ENCODE results near the gene YWHAB.
A peak's percentile ranks its signal among the peaks of the same experiment; 100 is the strongest.
"Not testable (repeated sequence)": the region's sequence is repeated elsewhere in the genome, so short reads cannot be mapped to it uniquely, and the experiment has no call there.

YWHAB gene

GRCh38 chr20:44869471-44869870, 16.0 kb upstream of the YWHAB start:
- Histone ChIP-seq H3K9me3 (replicated peaks; ENCODE audit: insufficient read depth, low read length) (no peaks in the 10 kb centered on the region), H3K4me2 (ENCODE audit: low read depth, low read length) (no peak overlapping the region), H3K36me3 (replicated peaks; ENCODE audit: insufficient read depth, low read length) (no peaks in the 10 kb centered on the region), H3K79me2 (ENCODE audit: low read length) (no peaks in the 10 kb centered on the region), H4K20me1 (ENCODE audit: insufficient read depth, low read length) (no peaks in the 10 kb centered on the region), H3K27me3 (replicated peaks; ENCODE audit: insufficient read depth, low read length) (0 out of 2 replicates have a peak, but pooled peaks cover 3% of the 10 kb centered on the region), H3K27ac (ENCODE audit: low read length) (no peak overlapping the region), H3K9ac (ENCODE audit: low read length) (no peak overlapping the region), H3F3A (ENCODE audit: insufficient read depth, low read length) (no peaks in the 10 kb centered on the region), H2AFZ (ENCODE audit: low read length) (no peak overlapping the region), H3K4me1 (ENCODE audit: low read length) (no peaks in the 10 kb centered on the region), H3K9me2 (replicated peaks; ENCODE audit: insufficient read depth, low read length) (no peaks in the 10 kb centered on the region), H3K4me3 (ENCODE audit: low read length) (no peak overlapping the region)
- no peak for TF ChIP-seq CTCF (IDR thresholded peaks at IDR 0.05; ENCODE audit: low read length)
- TF ChIP-seq EZH2 (optimal IDR thresholded peaks at IDR 0.05; ENCODE audit: low read depth, low read length), result no peak
- no peak for TF ChIP-seq EZH2phosphoT487 (IDR thresholded peaks at IDR 0.05; ENCODE audit: low read length)
- DNase-seq, result no peak

DNA sequence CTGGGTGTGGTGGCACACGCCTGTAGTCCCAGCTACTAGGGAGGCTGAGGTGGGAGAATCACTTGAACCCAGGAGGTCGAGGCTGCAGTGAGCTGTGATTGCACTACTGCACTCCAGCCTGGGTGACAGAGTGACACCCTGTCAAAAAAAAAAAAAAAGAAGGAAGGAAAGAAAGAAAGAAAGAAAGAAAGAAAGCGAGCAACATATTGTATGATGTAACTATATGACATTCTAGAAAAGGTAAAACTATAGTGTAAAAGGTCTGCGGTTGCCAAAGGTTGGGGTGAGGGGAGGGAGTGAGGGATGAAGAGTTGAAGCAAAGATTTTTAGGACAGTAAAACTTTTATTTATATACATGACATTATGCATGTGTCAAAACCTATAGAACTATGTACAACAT, 3.1 kb upstream of the YWHAB start:
- not testable (repeated sequence) for H3K4me1 ChIP-seq (ENCODE audit: low read length); H2AFZ ChIP-seq (ENCODE audit: low read length); H3K27ac ChIP-seq (ENCODE audit: low read length); H3K9me3 ChIP-seq (replicated peaks; ENCODE audit: insufficient read depth, low read length); H3K4me2 ChIP-seq (ENCODE audit: low read depth, low read length); H3K36me3 ChIP-seq (replicated peaks; ENCODE audit: insufficient read depth, low read length); H3K9me2 ChIP-seq (replicated peaks; ENCODE audit: insufficient read depth, low read length); DNase-seq; H3F3A ChIP-seq (ENCODE audit: insufficient read depth, low read length); H3K27me3 ChIP-seq (replicated peaks; ENCODE audit: insufficient read depth, low read length); H3K9ac ChIP-seq (ENCODE audit: low read length); H3K4me3 ChIP-seq (ENCODE audit: low read length)
- Histone ChIP-seq H3K79me2 (ENCODE audit: low read length) (peaks cover 18% of the 10 kb centered on the region), H4K20me1 (ENCODE audit: insufficient read depth, low read length) (peaks cover 15% of the 10 kb centered on the region)

GRCh38 chr20:44883214-44883902, 2.1 kb upstream of the YWHAB start:
- Histone ChIP-seq H4K20me1 (ENCODE audit: insufficient read depth, low read length) (peaks cover 25% of the 10 kb centered on the region), H3K27me3 (replicated peaks; ENCODE audit: insufficient read depth, low read length) (no peaks in the 10 kb centered on the region), H3K27ac (ENCODE audit: low read length) (no peak overlapping the region), H3K9ac (ENCODE audit: low read length) (no peak overlapping the region), H3K9me3 (replicated peaks; ENCODE audit: insufficient read depth, low read length) (no peaks in the 10 kb centered on the region), H2AFZ (ENCODE audit: low read length) (no peak overlapping the region), H3F3A (ENCODE audit: insufficient read depth, low read length) (0 out of 2 replicates have a peak, but pooled peaks cover 3% of the 10 kb centered on the region), H3K4me3 (ENCODE audit: low read length) (no peak overlapping the region), H3K4me2 (ENCODE audit: low read depth, low read length) (no peak overlapping the region), H3K36me3 (replicated peaks; ENCODE audit: insufficient read depth, low read length) (no peaks in the 10 kb centered on the region), H3K4me1 (ENCODE audit: low read length) (peaks cover 18% of the 10 kb centered on the region), H3K9me2 (replicated peaks; ENCODE audit: insufficient read depth, low read length) (no peaks in the 10 kb centered on the region), H3K79me2 (ENCODE audit: low read length) (peaks cover 28% of the 10 kb centered on the region)
- TF ChIP-seq EZH2phosphoT487 (IDR thresholded peaks at IDR 0.05; ENCODE audit: low read length) (no peak), CTCF (IDR thresholded peaks at IDR 0.05; ENCODE audit: low read length) (no peak), EZH2 (optimal IDR thresholded peaks at IDR 0.05; ENCODE audit: low read depth, low read length) (no peak)
- DNase-seq, result no peak

DNA sequence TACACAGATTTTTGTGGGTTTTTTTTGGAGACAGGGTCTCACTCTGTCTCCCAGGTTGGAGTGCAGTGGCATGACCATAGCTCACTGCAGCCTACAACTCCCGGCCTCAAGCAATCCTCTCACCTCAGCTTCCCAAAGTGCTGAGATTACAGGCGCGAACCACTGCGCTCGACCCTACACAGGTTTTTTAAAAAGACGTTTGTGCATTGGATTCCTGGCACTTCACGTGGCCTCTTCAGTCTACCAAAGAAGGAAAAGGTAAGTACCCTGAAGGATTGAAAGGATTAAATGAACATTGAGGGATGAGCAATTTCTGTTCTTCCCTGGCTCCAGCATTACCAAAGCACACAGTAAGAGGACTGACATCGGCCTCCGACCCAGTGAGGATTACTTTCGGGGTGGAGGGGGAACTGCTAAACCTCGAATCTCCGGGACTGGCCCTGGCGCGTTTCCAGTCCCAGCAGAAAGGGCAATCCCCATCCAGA, 556 bp upstream of the YWHAB start:
- peaks cover 37% of the 10 kb centered on the region for H4K20me1 ChIP-seq (ENCODE audit: insufficient read depth, low read length)
- H3K9me2 ChIP-seq (replicated peaks; ENCODE audit: insufficient read depth, low read length), result no peaks in the 10 kb centered on the region
- peak overlapping the region; percentile 74 for H3K4me2 ChIP-seq (ENCODE audit: low read depth, low read length)
- H3K9me3 ChIP-seq (replicated peaks; ENCODE audit: insufficient read depth, low read length), result no peaks in the 10 kb centered on the region
- DNase-seq, result no peak
- no peak for TF ChIP-seq CTCF (IDR thresholded peaks at IDR 0.05; ENCODE audit: low read length)
- TF ChIP-seq EZH2 (optimal IDR thresholded peaks at IDR 0.05; ENCODE audit: low read depth, low read length), result no peak
- TF ChIP-seq EZH2phosphoT487 (IDR thresholded peaks at IDR 0.05; ENCODE audit: low read length), result no peak
- H3K9ac ChIP-seq (ENCODE audit: low read length), result peak overlapping the region; percentile 96; the same call in 1 of the 2 replicates
- H3K36me3 ChIP-seq (replicated peaks; ENCODE audit: insufficient read depth, low read length), result no peaks in the 10 kb centered on the region; the same call in 1 of the 2 replicates
- H3K4me3 ChIP-seq (ENCODE audit: low read length), result peak overlapping the region; percentile 84
- H3K79me2 ChIP-seq (ENCODE audit: low read length), result peaks cover 44% of the 10 kb centered on the region
- no peak overlapping the region for H3K27ac ChIP-seq (ENCODE audit: low read length)
- H3K4me1 ChIP-seq (ENCODE audit: low read length), result peaks cover 20% of the 10 kb centered on the region
- H2AFZ ChIP-seq (ENCODE audit: low read length), result peak overlapping the region; percentile 60
- no peaks in the 10 kb centered on the region for H3K27me3 ChIP-seq (replicated peaks; ENCODE audit: insufficient read depth, low read length)
- 0 out of 2 replicates have a peak, but pooled peaks cover 3% of the 10 kb centered on the region for H3F3A ChIP-seq (ENCODE audit: insufficient read depth, low read length)

Measured in MM.1S (cell line).